WTC11 (cell line): Measurements from ENCODE around the gene FALEC. TPM values are rescaled to one million over a fixed set of nuclear protein-coding genes. Genes with fewer than 3 reads are reported as not detected.

Experiments used
- ATAC-seq: fragments of 200-7000 bp; cut with Tn5 transposase; 2 replicates; pipeline ENCODE4 v1.10.0; 2021; ENCODE audit warnings: mild to moderate bottlenecking, moderate library complexity
- CTCF ChIA-PET: fragments of 300-600 bp; sonication (Branson Sonifier 250); formaldehyde crosslinking; loops from one replicate; lab custom pipeline; 2021; ENCODE audit warnings: antibody characterized with exemption; lab: Charles Lee
- POLR2A ChIA-PET: fragments of 350-600 bp; sonication (Branson Sonifier 250); formaldehyde crosslinking; loops from one replicate; lab custom pipeline; 2021; ENCODE audit warnings: antibody characterized with exemption; lab: Charles Lee
- DNase-seq: peaks from one replicate; pipeline ENCODE4 v3.0.0; 2021; ENCODE audit warnings: low spot score
- H3K27ac Mint-ChIP-seq: 2 replicates; pipeline ENCODE4 v1.8.0; 2021; ENCODE audit warnings: mixed read lengths
- H3K27me3 Mint-ChIP-seq: 2 replicates; pipeline ENCODE4 v1.8.0; 2021; ENCODE audit warnings: low read depth, mild to moderate bottlenecking, moderate library complexity, mixed read lengths
- H3K36me3 Mint-ChIP-seq: 2 replicates; pipeline ENCODE4 v1.8.0; 2021; ENCODE audit warnings: mixed read lengths
- H3K4me1 Mint-ChIP-seq: 2 replicates; pipeline ENCODE4 v1.8.0; 2022; ENCODE audit warnings: mixed read lengths
- H3K4me3 Mint-ChIP-seq: 2 replicates; pipeline ENCODE4 v1.8.0; 2021; ENCODE audit warnings: mild to moderate bottlenecking, moderate library complexity, mixed read lengths
- H3K9me3 Mint-ChIP-seq: 2 replicates; pipeline ENCODE4 v1.8.0; 2021; ENCODE audit warnings: mixed read lengths
- ATF1 ChIP-seq: sonication (generic); formaldehyde crosslinking; IDR thresholded peaks from 2 replicates; pipeline ENCODE4 v1.8.1; 2023; ENCODE audit warnings: mild to moderate bottlenecking, moderate library complexity, missing genetic modification reagents
- CREB1 ChIP-seq: sonication (generic); formaldehyde crosslinking; IDR thresholded peaks from 2 replicates; pipeline ENCODE4 v1.8.0; 2023; ENCODE audit warnings: mild to moderate bottlenecking, missing genetic modification reagents
- CREM ChIP-seq: sonication (generic); formaldehyde crosslinking; IDR thresholded peaks from 2 replicates; pipeline ENCODE4 v1.8.1; 2022; ENCODE audit warnings: mild to moderate bottlenecking, missing genetic modification reagents, moderate library complexity
- EMX1 ChIP-seq: fragments of 250-450 bp; sonication (Bioruptor Pico); IDR thresholded peaks from 2 replicates; pipeline ENCODE4 v1.8.0; 2021; ENCODE audit warnings: mild to moderate bottlenecking
- GTF2I ChIP-seq: fragments of 250-450 bp; sonication (Bioruptor Pico); conservative IDR thresholded peaks from 2 replicates; pipeline ENCODE4 v1.4.0; 2021; ENCODE audit warnings: mild to moderate bottlenecking
- JAZF1 ChIP-seq: fragments of 250-450 bp; sonication (Bioruptor Pico); IDR thresholded peaks from 2 replicates; pipeline ENCODE4 v1.9.0; 2021; ENCODE audit warnings: moderate library complexity, mild to moderate bottlenecking, inconsistent platforms
- NFE2L1 ChIP-seq: sonication (generic); formaldehyde crosslinking; IDR thresholded peaks from 2 replicates; pipeline ENCODE4 v1.8.1; 2023; ENCODE audit warnings: missing genetic modification reagents
- NR1H2 ChIP-seq: sonication (generic); formaldehyde crosslinking; IDR thresholded peaks from 2 replicates; pipeline ENCODE4 v1.9.0; 2021; ENCODE audit warnings: mild to moderate bottlenecking, moderate library complexity, missing genetic modification reagents
- OVOL2 ChIP-seq: fragments of 250-450 bp; sonication (Bioruptor Pico); IDR thresholded peaks from 2 replicates; pipeline ENCODE4 v1.9.0; 2021; ENCODE audit warnings: mild to moderate bottlenecking, borderline replicate concordance
- RORB ChIP-seq: fragments of 250-450 bp; sonication (Bioruptor Pico); IDR thresholded peaks from 2 replicates; pipeline ENCODE4 v1.9.0; 2021; ENCODE audit warnings: mild to moderate bottlenecking
- SMAD3 ChIP-seq: sonication (generic); formaldehyde crosslinking; IDR thresholded peaks from 2 replicates; pipeline ENCODE4 v1.8.0; 2022; ENCODE audit warnings: missing genetic modification reagents, mild to moderate bottlenecking, borderline replicate concordance
- ZNF232 ChIP-seq: sonication (generic); formaldehyde crosslinking; IDR thresholded peaks from 2 replicates; pipeline ENCODE4 v1.8.0; 2022; ENCODE audit warnings: mild to moderate bottlenecking, missing genetic modification reagents
- ZNF317 ChIP-seq: sonication (generic); formaldehyde crosslinking; IDR thresholded peaks from 2 replicates; pipeline ENCODE4 v1.8.1; 2023; ENCODE audit warnings: low read depth, mild to moderate bottlenecking, moderate library complexity, missing genetic modification reagents, borderline replicate concordance
- total RNA-seq: library from RNA; stranded (reverse); gene quantifications from 3 replicates; pipeline ENCODE4 v1.2.3, GENCODE V29; 2021
- TF ChIP-seq, protein P1 (sequence below): sonication (generic); formaldehyde crosslinking; IDR thresholded peaks from 2 replicates; pipeline ENCODE4 v1.8.1; 2023; ENCODE audit warnings: mild to moderate bottlenecking, missing genetic modification reagents, moderate library complexity
- TF ChIP-seq, protein P2 (sequence below): sonication (generic); formaldehyde crosslinking; IDR thresholded peaks from 2 replicates; pipeline ENCODE4 v1.8.0; 2022; ENCODE audit warnings: mild to moderate bottlenecking, missing genetic modification reagents
- TF ChIP-seq, protein P3 (sequence below): sonication (generic); formaldehyde crosslinking; IDR thresholded peaks from 2 replicates; pipeline ENCODE4 v1.8.1; 2023; ENCODE audit warnings: mild to moderate bottlenecking, missing genetic modification reagents, borderline replicate concordance
- TF ChIP-seq, protein P4 (sequence below): sonication (generic); formaldehyde crosslinking; IDR thresholded peaks from 2 replicates; pipeline ENCODE4 v1.8.0; 2022; ENCODE audit warnings: mild to moderate bottlenecking, missing genetic modification reagents
- TF ChIP-seq, protein P5 (sequence below): sonication (generic); formaldehyde crosslinking; IDR thresholded peaks from 2 replicates; pipeline ENCODE4 v1.8.0; 2022; ENCODE audit warnings: mild to moderate bottlenecking, missing genetic modification reagents
- TF ChIP-seq, protein P6 (sequence below): sonication (generic); formaldehyde crosslinking; IDR thresholded peaks from 2 replicates; pipeline ENCODE4 v1.8.1; 2022; ENCODE audit warnings: missing genetic modification reagents, borderline replicate concordance
- TF ChIP-seq, protein P7 (sequence below): fragments of 250-450 bp; sonication (Bioruptor Pico); IDR thresholded peaks from 2 replicates; pipeline ENCODE4 v1.9.0; 2021; ENCODE audit warnings: mild to moderate bottlenecking

FALEC gene
- total RNA-seq, 1 experiment from 2014 or later = 1.2 TPM

DNA sequence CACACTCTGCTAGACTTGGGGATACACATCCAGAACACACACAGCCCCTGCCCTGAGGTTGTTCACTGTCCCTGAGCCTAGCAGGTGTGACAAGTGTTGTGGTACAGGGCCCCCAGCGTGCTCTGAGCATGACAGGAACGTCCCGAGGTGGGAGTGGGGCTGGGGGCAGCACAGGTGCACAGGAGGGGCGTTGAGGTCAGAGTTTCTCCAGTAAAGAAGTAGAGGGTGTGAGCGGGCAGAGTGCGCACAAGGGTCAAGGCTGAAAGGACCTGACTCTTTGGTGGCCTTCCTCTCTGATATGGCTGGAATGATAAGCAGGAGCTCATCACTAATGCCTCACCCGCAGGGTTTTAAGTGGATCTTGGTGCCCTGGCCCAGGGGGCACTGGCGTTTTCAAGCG, 1.3 kb upstream of the FALEC start (continued):
- no peak for TF ChIP-seq ZNF232 (CRISPR knock-in tag)
- TF ChIP-seq, protein P1, sequence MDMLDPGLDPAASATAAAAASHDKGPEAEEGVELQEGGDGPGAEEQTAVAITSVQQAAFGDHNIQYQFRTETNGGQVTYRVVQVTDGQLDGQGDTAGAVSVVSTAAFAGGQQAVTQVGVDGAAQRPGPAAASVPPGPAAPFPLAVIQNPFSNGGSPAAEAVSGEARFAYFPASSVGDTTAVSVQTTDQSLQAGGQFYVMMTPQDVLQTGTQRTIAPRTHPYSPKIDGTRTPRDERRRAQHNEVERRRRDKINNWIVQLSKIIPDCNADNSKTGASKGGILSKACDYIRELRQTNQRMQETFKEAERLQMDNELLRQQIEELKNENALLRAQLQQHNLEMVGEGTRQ (CRISPR knock-in tag) = no peak

DNA sequence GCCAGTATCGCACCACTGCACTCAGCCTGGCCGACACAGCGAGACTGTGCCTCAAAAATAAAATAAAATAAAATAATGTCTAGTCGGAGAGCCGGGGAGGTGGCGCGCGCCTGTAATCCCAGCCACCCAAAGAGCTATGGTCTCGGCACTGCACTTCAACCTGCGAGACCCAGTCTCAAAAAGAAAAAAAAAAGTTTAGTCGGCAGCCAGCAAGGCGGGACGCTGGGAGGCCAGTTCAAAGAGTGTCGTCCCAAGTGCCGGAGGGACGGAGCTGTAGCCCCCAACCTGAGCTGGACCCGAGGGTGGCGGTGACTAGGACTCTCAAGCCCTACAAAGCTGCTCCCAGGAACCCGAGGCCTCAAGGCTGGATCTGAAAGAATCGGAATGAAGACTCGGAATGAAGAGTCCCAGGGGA, 632 bp upstream of the FALEC start:
- H3K9me3 Mint-ChIP-seq = no peaks in the 10 kb centered on the region
- DNase-seq (no peak), ATAC-seq (no peak)
- peak overlapping the region; percentile 91 for H3K27ac Mint-ChIP-seq
- CTCF ChIA-PET = interaction anchor here (0.6 to 9.7 kb wide), 9 partner anchors 10 to 114 kb away, joined by 3 to 139 read pairs (median 4); partner anchors contain the start of genes ENSA and TARS2
- peaks cover 12% of the 10 kb centered on the region for H3K4me1 Mint-ChIP-seq
- H3K27me3 Mint-ChIP-seq = no peaks in the 10 kb centered on the region; the same call in 1 of the 2 replicates
- peak overlapping the region; percentile 79 for H3K4me3 Mint-ChIP-seq
- POLR2A ChIA-PET = interaction anchor here (0.6 to 1.4 kb wide), 6 partner anchors 11 to 309 kb away, joined by 3 to 5 read pairs (median 4); partner anchors contain the start of gene ADAMTSL4
- peaks cover 4% of the 10 kb centered on the region; the same call in 1 of the 2 replicates for H3K36me3 Mint-ChIP-seq
- TF ChIP-seq ZNF232 (CRISPR knock-in tag) (no peak), EMX1 (CRISPR knock-in tag) (no peak), CREM (no peak), GTF2I (CRISPR knock-in tag) (no peak), JAZF1 (no peak), CREB1 (CRISPR knock-in tag) (no peak), SMAD3 (CRISPR knock-in tag) (no peak), OVOL2 (CRISPR knock-in tag) (no peak), RORB (CRISPR knock-in tag) (no peak)
- TF ChIP-seq, protein P2, sequence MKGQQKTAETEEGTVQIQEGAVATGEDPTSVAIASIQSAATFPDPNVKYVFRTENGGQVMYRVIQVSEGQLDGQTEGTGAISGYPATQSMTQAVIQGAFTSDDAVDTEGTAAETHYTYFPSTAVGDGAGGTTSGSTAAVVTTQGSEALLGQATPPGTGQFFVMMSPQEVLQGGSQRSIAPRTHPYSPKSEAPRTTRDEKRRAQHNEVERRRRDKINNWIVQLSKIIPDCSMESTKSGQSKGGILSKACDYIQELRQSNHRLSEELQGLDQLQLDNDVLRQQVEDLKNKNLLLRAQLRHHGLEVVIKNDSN (CRISPR knock-in tag) = no peak
- TF ChIP-seq, protein P3, sequence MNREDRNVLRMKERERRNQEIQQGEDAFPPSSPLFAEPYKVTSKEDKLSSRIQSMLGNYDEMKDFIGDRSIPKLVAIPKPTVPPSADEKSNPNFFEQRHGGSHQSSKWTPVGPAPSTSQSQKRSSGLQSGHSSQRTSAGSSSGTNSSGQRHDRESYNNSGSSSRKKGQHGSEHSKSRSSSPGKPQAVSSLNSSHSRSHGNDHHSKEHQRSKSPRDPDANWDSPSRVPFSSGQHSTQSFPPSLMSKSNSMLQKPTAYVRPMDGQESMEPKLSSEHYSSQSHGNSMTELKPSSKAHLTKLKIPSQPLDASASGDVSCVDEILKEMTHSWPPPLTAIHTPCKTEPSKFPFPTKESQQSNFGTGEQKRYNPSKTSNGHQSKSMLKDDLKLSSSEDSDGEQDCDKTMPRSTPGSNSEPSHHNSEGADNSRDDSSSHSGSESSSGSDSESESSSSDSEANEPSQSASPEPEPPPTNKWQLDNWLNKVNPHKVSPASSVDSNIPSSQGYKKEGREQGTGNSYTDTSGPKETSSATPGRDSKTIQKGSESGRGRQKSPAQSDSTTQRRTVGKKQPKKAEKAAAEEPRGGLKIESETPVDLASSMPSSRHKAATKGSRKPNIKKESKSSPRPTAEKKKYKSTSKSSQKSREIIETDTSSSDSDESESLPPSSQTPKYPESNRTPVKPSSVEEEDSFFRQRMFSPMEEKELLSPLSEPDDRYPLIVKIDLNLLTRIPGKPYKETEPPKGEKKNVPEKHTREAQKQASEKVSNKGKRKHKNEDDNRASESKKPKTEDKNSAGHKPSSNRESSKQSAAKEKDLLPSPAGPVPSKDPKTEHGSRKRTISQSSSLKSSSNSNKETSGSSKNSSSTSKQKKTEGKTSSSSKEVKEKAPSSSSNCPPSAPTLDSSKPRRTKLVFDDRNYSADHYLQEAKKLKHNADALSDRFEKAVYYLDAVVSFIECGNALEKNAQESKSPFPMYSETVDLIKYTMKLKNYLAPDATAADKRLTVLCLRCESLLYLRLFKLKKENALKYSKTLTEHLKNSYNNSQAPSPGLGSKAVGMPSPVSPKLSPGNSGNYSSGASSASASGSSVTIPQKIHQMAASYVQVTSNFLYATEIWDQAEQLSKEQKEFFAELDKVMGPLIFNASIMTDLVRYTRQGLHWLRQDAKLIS (CRISPR knock-in tag) = no peak
- TF ChIP-seq, protein P4, sequence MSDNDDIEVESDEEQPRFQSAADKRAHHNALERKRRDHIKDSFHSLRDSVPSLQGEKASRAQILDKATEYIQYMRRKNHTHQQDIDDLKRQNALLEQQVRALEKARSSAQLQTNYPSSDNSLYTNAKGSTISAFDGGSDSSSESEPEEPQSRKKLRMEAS (CRISPR knock-in tag) = no peak
- TF ChIP-seq, protein P5, sequence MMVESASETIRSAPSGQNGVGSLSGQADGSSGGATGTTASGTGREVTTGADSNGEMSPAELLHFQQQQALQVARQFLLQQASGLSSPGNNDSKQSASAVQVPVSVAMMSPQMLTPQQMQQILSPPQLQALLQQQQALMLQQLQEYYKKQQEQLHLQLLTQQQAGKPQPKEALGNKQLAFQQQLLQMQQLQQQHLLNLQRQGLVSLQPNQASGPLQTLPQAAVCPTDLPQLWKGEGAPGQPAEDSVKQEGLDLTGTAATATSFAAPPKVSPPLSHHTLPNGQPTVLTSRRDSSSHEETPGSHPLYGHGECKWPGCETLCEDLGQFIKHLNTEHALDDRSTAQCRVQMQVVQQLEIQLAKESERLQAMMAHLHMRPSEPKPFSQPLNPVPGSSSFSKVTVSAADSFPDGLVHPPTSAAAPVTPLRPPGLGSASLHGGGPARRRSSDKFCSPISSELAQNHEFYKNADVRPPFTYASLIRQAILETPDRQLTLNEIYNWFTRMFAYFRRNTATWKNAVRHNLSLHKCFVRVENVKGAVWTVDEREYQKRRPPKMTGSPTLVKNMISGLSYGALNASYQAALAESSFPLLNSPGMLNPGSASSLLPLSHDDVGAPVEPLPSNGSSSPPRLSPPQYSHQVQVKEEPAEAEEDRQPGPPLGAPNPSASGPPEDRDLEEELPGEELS (CRISPR knock-in tag) = no peak
- TF ChIP-seq, all 79 proteins: peak for 0

DNA sequence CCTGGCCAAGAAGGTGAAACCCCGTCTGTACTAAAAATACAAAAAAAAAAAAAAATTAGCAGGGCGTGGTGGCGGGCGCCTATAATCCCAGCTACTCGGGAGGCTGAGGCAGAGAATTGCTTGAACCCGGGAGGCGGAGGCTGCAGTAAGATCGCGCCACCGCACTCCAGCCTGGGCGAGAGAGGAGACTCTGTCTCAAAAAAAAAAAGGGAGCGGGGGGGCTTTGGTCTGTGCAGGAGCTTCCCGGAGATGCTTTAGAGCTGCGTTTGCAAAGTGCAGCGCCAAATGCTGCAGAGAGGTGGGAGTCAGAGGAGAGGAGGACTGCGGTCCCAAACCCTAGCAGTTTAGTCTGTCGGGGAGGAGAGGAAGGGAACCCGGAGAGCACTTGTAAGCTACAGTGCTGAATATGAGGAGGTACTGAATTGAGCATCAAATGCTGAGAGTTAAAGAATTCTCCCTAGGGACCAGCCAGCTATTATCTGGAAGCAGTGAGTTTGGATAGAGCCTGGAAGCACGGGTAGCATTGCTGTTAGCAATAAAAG, 569 bp downstream of the FALEC start:
- peaks cover 12% of the 10 kb centered on the region for H3K4me1 Mint-ChIP-seq
- H3K9me3 Mint-ChIP-seq = no peaks in the 10 kb centered on the region
- CTCF ChIA-PET = interaction anchor here (0.6 to 9.7 kb wide), 15 partner anchors 12 to 347 kb away, joined by 3 to 139 read pairs (median 3); partner anchors contain the start of genes GOLPH3L and MCL1
- H3K36me3 Mint-ChIP-seq = peaks cover 4% of the 10 kb centered on the region; the same call in 1 of the 2 replicates
- POLR2A ChIA-PET = interaction anchor here (0.6 to 1.6 kb wide), 8 partner anchors 16 to 64 kb away, joined by 3 to 6 read pairs (median 4); partner anchors contain the start of gene ADAMTSL4
- no peak for DNase-seq
- H3K4me3 Mint-ChIP-seq = peak overlapping the region; percentile 79
- peak overlapping the region; percentile 30 for H3K27ac Mint-ChIP-seq
- peak; percentile 14 for ATAC-seq
- H3K27me3 Mint-ChIP-seq = no peaks in the 10 kb centered on the region; the same call in 1 of the 2 replicates
- TF ChIP-seq ATF1 (no peak), ZNF317 (CRISPR knock-in tag) (no peak), NFE2L1 (CRISPR knock-in tag) (no peak), NR1H2 (CRISPR knock-in tag) (no peak)
- TF ChIP-seq, protein P6, sequence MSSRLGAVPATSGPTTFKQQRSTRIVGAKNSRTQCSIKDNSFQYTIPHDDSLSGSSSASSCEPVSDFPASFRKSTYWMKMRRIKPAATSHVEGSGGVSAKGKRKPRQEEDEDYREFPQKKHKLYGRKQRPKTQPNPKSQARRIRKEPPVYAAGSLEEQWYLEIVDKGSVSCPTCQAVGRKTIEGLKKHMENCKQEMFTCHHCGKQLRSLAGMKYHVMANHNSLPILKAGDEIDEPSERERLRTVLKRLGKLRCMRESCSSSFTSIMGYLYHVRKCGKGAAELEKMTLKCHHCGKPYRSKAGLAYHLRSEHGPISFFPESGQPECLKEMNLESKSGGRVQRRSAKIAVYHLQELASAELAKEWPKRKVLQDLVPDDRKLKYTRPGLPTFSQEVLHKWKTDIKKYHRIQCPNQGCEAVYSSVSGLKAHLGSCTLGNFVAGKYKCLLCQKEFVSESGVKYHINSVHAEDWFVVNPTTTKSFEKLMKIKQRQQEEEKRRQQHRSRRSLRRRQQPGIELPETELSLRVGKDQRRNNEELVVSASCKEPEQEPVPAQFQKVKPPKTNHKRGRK (CRISPR knock-in tag) = no peak
- TF ChIP-seq, protein P7, sequence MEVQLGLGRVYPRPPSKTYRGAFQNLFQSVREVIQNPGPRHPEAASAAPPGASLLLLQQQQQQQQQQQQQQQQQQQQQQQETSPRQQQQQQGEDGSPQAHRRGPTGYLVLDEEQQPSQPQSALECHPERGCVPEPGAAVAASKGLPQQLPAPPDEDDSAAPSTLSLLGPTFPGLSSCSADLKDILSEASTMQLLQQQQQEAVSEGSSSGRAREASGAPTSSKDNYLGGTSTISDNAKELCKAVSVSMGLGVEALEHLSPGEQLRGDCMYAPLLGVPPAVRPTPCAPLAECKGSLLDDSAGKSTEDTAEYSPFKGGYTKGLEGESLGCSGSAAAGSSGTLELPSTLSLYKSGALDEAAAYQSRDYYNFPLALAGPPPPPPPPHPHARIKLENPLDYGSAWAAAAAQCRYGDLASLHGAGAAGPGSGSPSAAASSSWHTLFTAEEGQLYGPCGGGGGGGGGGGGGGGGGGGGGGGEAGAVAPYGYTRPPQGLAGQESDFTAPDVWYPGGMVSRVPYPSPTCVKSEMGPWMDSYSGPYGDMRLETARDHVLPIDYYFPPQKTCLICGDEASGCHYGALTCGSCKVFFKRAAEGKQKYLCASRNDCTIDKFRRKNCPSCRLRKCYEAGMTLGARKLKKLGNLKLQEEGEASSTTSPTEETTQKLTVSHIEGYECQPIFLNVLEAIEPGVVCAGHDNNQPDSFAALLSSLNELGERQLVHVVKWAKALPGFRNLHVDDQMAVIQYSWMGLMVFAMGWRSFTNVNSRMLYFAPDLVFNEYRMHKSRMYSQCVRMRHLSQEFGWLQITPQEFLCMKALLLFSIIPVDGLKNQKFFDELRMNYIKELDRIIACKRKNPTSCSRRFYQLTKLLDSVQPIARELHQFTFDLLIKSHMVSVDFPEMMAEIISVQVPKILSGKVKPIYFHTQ (CRISPR knock-in tag) = no peak
